B cell (primary cell): ENCODE results near the gene RPRD1B. TPM values are rescaled to one million over a fixed set of nuclear protein-coding genes. Genes with fewer than 3 reads are reported as not detected.

Source experiments
- ATAC-seq: fragments of 200-7000 bp; cut with Tn5 transposase; one replicate; pipeline ENCODE4 v1.10.0; 2021; ENCODE audit warnings: low read depth, mild to moderate bottlenecking, moderate number of reproducible peaks, moderate library complexity
- CTCF ChIA-PET: fragments of 350-600 bp; sonication (Branson Sonifier 250); formaldehyde crosslinking; loops from one replicate; lab custom pipeline; 2021; ENCODE audit warnings: antibody characterized with exemption, inconsistent platforms; lab: Charles Lee
- POLR2A ChIA-PET: fragments of 350-600 bp; sonication (Branson Sonifier 250); formaldehyde crosslinking; loops from one replicate; lab custom pipeline; 2021; ENCODE audit warnings: antibody characterized with exemption; lab: Charles Lee
- DNase-seq: peaks from one replicate; pipeline ENCODE4 v3.0.0; 2013
- H2AFZ ChIP-seq: 2 replicates; pipeline ENCODE4 v1.6.1; 2012; ENCODE audit warnings: mild to moderate bottlenecking, low read depth, low read length; ENCODE audit not compliant: insufficient read depth, poor library complexity, severe bottlenecking
- H3K27ac ChIP-seq, 2 donors: 1 replicate in 1 of 2; 2 replicates in 1 of 2; pipeline ENCODE4 v1.5.1; 2012 to 2013; ENCODE audit warnings: low read length in 2 of 2, mild to moderate bottlenecking in 2 of 2, moderate library complexity in 1 of 2
- H3K27me3 ChIP-seq, 4 experiments: fragments of 200-600 bp in 1 of 4; sonication (generic) in 1 of 4; replicated peaks in 1 of 4; 1 replicate in 2 of 4; 2 replicates in 2 of 4; pipeline versions ENCODE4 v1.6.1 to v1.7.0; 2013 to 2016; ENCODE audit warnings: low read length in 3 of 4, mild to moderate bottlenecking in 2 of 4, mixed read lengths in 1 of 4, moderate library complexity in 1 of 4; ENCODE audit not compliant: insufficient read depth in 4 of 4, control insufficient read depth in 3 of 4; ENCODE audit errors: control extremely low read depth in 1 of 4
- H3K36me3 ChIP-seq, 2 experiments: replicated peaks in 1 of 2; 1 replicate in 1 of 2; 2 replicates in 1 of 2; pipeline versions ENCODE4 v1.6.1 to v1.7.1; 2013; ENCODE audit warnings: low read length in 1 of 2; ENCODE audit not compliant: insufficient read depth in 2 of 2, control insufficient read depth in 1 of 2; ENCODE audit errors: control extremely low read depth in 1 of 2, extremely low read depth in 1 of 2
- H3K4me1 ChIP-seq, 2 donors: fragments of 200-600 bp in 1 of 2; sonication (generic) in 1 of 2; 1 replicate in 1 of 2; 2 replicates in 1 of 2; pipeline versions ENCODE4 v1.5.1 to v1.6.1; 2013 to 2017; ENCODE audit warnings: low read length in 2 of 2; ENCODE audit not compliant: control insufficient read depth in 2 of 2, insufficient read depth in 2 of 2
- H3K4me2 ChIP-seq: replicated peaks from 2 replicates; pipeline ENCODE3; 2012; ENCODE audit warnings: mild to moderate bottlenecking, low read depth, low read length; ENCODE audit not compliant: poor library complexity, severe bottlenecking
- H3K4me3 ChIP-seq, 5 experiments: fragments of 200-600 bp in 1 of 5; sonication (generic) in 1 of 5; 1 replicate in 3 of 5; 2 replicates in 2 of 5; pipeline versions ENCODE4 v1.5.1 to v1.7.0; 2011 to 2016; ENCODE audit warnings: low read length in 4 of 5, mild to moderate bottlenecking in 4 of 5, low read depth in 2 of 5, control low read depth in 1 of 5, moderate library complexity in 1 of 5; ENCODE audit not compliant: insufficient read depth in 1 of 5; ENCODE audit errors: control extremely low read depth in 1 of 5, extremely low read depth in 1 of 5
- H3K79me2 ChIP-seq: fragments of 200-600 bp; sonication (generic); one replicate; pipeline ENCODE4 v1.6.0; 2016; ENCODE audit warnings: low read length; ENCODE audit not compliant: control insufficient read depth, insufficient read depth
- H3K9ac ChIP-seq: fragments of 200-600 bp; sonication (generic); 2 replicates; pipeline ENCODE4 v1.6.1; 2017; ENCODE audit warnings: mild to moderate bottlenecking, low read length, moderate library complexity
- H3K9me3 ChIP-seq, 3 donors: one replicate each; pipeline versions ENCODE4 v1.6.1 to v1.7.1; 2013; ENCODE audit warnings: low read length in 2 of 3; ENCODE audit not compliant: control insufficient read depth in 2 of 3, insufficient read depth in 1 of 3; ENCODE audit errors: control extremely low read depth in 1 of 3
- H4K20me1 ChIP-seq: 2 replicates; pipeline ENCODE4 v1.6.0; 2012; ENCODE audit warnings: mild to moderate bottlenecking, low read length; ENCODE audit not compliant: insufficient read depth, control insufficient read depth, poor library complexity, severe bottlenecking
- H3K27ac Mint-ChIP-seq: one replicate; pipeline ENCODE4 v1.8.0; 2021; ENCODE audit warnings: mixed read lengths
- H3K27me3 Mint-ChIP-seq: one replicate; pipeline ENCODE4 v1.8.0; 2021; ENCODE audit warnings: mixed read lengths
- H3K4me1 Mint-ChIP-seq: one replicate; pipeline ENCODE4 v1.8.0; 2021; ENCODE audit warnings: mixed read lengths
- H3K4me3 Mint-ChIP-seq: one replicate; pipeline ENCODE4 v1.8.0; 2021; ENCODE audit warnings: mixed read lengths
- H3K9me3 Mint-ChIP-seq: one replicate; pipeline ENCODE4 v1.8.0; 2022; ENCODE audit warnings: mixed read lengths; ENCODE audit not compliant: insufficient read depth
- CTCF ChIP-seq: fragments of 200-600 bp; IDR thresholded peaks from one replicate; pipeline ENCODE4 v1.8.0; 2022; ENCODE audit warnings: antibody characterized with exemption, mild to moderate bottlenecking
- EZH2 ChIP-seq: IDR thresholded peaks from 2 replicates; pipeline ENCODE4 v1.6.1; 2012; ENCODE audit warnings: borderline replicate concordance, low read depth, mild to moderate bottlenecking, moderate library complexity, low read length; ENCODE audit not compliant: insufficient read depth, poor library complexity, severe bottlenecking
- WGBS: methylation state at CpG from one replicate; pipeline ENCODE4 v1.1.5; 2013; ENCODE audit warnings: missing lambda C conversion rate; ENCODE audit not compliant: insufficient coverage; 5-methylcytosine and 5-hydroxymethylcytosine counted together
- intact Hi-C: fragments of 100-400 bp; cut with micrococcal nuclease; formaldehyde crosslinking; loops from one replicate; pipeline ENCODE4 v1.10.0; 2022
- polyA plus RNA-seq: library from polyadenylated mRNA; depleted of rRNA; stranded (reverse); fragments of >200 nt; gene quantifications from 2 replicates; pipeline ENCODE4 v1.2.3, GENCODE V29; 2012
- total RNA-seq, 2 donors: library from RNA; stranded (reverse); fragments of 120-200 nt in 1 of 2; gene quantifications; 1 replicate in 1 of 2; 2 replicates in 1 of 2; pipeline versions ENCODE4 v1.2.3 to v1.2.4, GENCODE V29; 2013 to 2022

RPRD1B gene
- total and polyA plus RNA-seq, 2 donors (not counting 1 experiment from before 2014, with no cell fraction given), result 6.0 to 54.9 TPM

- peaks cover 26% of the 10 kb centered on the region for H3K4me1 Mint-ChIP-seq
- ChIA-PET POLR2A (no interaction called here), CTCF (interaction anchor here (1.6 to 19.6 kb wide), 4 partner anchors 9 to 152 kb away, joined by 4 to 494 read pairs (median 40); no protein-coding TSS in a partner anchor)
- Histone ChIP-seq H4K20me1 (no peaks in the 10 kb centered on the region), H3K79me2 (peaks cover 7% of the 10 kb centered on the region), H3K9me3 (peaks cover 0 to 3% (median 0%) of the 10 kb centered on the region in 3 donors), H3K27ac (no peak overlapping the region), H2AFZ (no peak overlapping the region), H3K9ac (no peak overlapping the region), H3K36me3 (peaks cover 20 to 81% of the 10 kb centered on the region in 2 experiments), H3K4me2 (no peak overlapping the region), H3K4me1 (peaks cover 0 to 13% of the 10 kb centered on the region in 2 donors), H3K27me3 (no peaks in the 10 kb centered on the region), H3K4me3 (no peak overlapping the region)
- intact Hi-C loops, result no loop called here
- H3K9me3 Mint-ChIP-seq, result no peaks in the 10 kb centered on the region
- no peaks in the 10 kb centered on the region for H3K27me3 Mint-ChIP-seq
- DNase-seq (no peak), ATAC-seq (no peak)
- peak overlapping the region; percentile 68 for H3K4me3 Mint-ChIP-seq
- peak overlapping the region; percentile 21 for H3K27ac Mint-ChIP-seq
- no peak for TF ChIP-seq CTCF
- TF ChIP-seq EZH2, result no peak
- 98% methylated on average over 6 of the region's 9 CpGs for WGBS
These were observed 33.6 kb downstream of the RPRD1B start for GRCh38 chr20:38066969-38067716.

- Histone ChIP-seq H3K27me3 (no peaks in the 10 kb centered on the region), H3K4me2 (no peak overlapping the region), H3K9me3 (peaks cover 0 to 3% (median 0%) of the 10 kb centered on the region in 3 donors), H3K4me3 (no peak overlapping the region), H4K20me1 (no peaks in the 10 kb centered on the region), H3K36me3 (peaks cover 20 to 76% of the 10 kb centered on the region in 2 experiments), H3K4me1 (peaks cover 0 to 13% of the 10 kb centered on the region in 2 donors), H3K79me2 (peaks cover 2% of the 10 kb centered on the region), H3K9ac (no peak overlapping the region), H3K27ac (no peak overlapping the region), H2AFZ (no peak overlapping the region)
- DNase-seq (no peak), ATAC-seq (no peak)
- POLR2A ChIA-PET, result no interaction called here
- 94% methylated on average over 12 of the region's 15 CpGs for WGBS
- Mint-ChIP-seq H3K27me3 (no peaks in the 10 kb centered on the region), H3K27ac (no peak overlapping the region), H3K9me3 (no peaks in the 10 kb centered on the region), H3K4me1 (peaks cover 28% of the 10 kb centered on the region), H3K4me3 (peak overlapping the region; percentile 68)
- intact Hi-C loops, result no loop called here
- TF ChIP-seq EZH2 (no peak), CTCF (no peak)
- CTCF ChIA-PET, result interaction anchor here (1.6 to 19.6 kb wide), 4 partner anchors 8 to 152 kb away, joined by 4 to 494 read pairs (median 40); no protein-coding TSS in a partner anchor
These were observed 34.3 kb downstream of the RPRD1B start for GRCh38 chr20:38067717-38068365.
